Measurements from ENCODE around the gene CD163L1. TPM values are rescaled to one million over a fixed set of nuclear protein-coding genes. Genes with fewer than 3 reads are reported as not detected.
"Not testable (repeated sequence)": the region's sequence is repeated elsewhere in the genome, so short reads cannot be mapped to it uniquely, and the experiment has no call there.

The CD163L1 gene
- total RNA-seq, 1 experiment from 2014 or later: 34.4 TPM

DNA sequence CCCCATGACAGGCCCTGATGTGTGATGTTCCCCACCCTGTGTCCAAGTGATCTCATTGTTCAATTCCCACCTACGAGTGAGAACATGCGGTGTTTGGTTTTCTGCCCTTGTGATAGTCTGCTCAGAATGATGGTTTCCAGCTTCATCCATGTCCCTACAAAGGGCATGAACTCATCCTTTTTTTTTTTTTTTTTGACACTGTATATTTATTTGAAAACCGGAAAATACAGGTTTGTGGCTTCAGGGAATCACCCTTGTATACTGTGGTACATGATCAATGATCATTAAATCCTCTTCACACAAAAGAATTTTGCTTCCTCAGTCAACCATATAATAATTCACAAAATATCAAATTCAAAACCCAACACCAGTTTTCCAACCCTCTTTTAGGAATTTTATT is 6.5 kb downstream of the CD163L1 start:
- H3K9me3 ChIP-seq (ENCODE audit: low read length); H3K9ac ChIP-seq (ENCODE audit: low read length); H3K4me3 ChIP-seq (ENCODE audit: low read length); H3K27ac ChIP-seq (ENCODE audit: low read length); H3K4me2 ChIP-seq (ENCODE audit: low read depth, low read length, poor library complexity, severe bottlenecking); H3K9me2 ChIP-seq (replicated peaks; ENCODE audit: insufficient read depth, low read length); H3K36me3 ChIP-seq (ENCODE audit: insufficient read depth, low read length); H2AFZ ChIP-seq (ENCODE audit: low read length); H3K27me3 ChIP-seq (ENCODE audit: low read length); H4K20me1 ChIP-seq (ENCODE audit: insufficient read depth, low read depth, low read length); H3K4me1 ChIP-seq (ENCODE audit: low read length); H3K79me2 ChIP-seq (ENCODE audit: low read length); DNase-seq: not testable (repeated sequence)

DNA sequence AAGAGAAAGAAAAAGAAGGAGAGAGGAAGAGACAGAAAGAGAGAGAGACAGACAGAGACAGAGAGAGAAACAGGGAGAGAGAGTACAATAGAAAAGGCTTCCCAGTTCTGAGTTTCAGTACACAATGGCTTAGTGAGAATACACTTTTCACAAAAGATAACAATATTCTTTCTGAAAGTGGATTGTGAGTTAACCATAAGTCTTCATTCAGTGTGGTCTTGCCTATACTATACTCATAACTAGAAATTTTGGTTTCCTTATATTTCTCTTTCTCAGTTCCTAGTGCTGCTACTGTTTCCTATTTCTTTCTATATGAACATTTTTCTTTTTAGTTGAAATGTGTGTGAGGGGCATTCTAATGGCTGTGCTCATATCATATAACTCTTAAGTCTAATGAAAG is 9.3 kb downstream of the CD163L1 start:
- Histone ChIP-seq H3K4me3 (ENCODE audit: low read length) (no peak overlapping the region), H3K9me3 (ENCODE audit: low read length) (no peaks in the 10 kb centered on the region), H3K27me3 (ENCODE audit: low read length) (no peaks in the 10 kb centered on the region), H3K27ac (ENCODE audit: low read length) (no peak overlapping the region), H3K36me3 (ENCODE audit: insufficient read depth, low read length) (no peaks in the 10 kb centered on the region), H4K20me1 (ENCODE audit: insufficient read depth, low read depth, low read length) (no peaks in the 10 kb centered on the region), H3K4me1 (ENCODE audit: low read length) (no peaks in the 10 kb centered on the region), H3K79me2 (ENCODE audit: low read length) (no peaks in the 10 kb centered on the region), H3K9ac (ENCODE audit: low read length) (no peak overlapping the region), H2AFZ (ENCODE audit: low read length) (no peak overlapping the region), H3K4me2 (ENCODE audit: low read depth, low read length, poor library complexity, severe bottlenecking) (no peak overlapping the region), H3K9me2 (replicated peaks; ENCODE audit: insufficient read depth, low read length) (no peaks in the 10 kb centered on the region)
- no peak for DNase-seq

DNA sequence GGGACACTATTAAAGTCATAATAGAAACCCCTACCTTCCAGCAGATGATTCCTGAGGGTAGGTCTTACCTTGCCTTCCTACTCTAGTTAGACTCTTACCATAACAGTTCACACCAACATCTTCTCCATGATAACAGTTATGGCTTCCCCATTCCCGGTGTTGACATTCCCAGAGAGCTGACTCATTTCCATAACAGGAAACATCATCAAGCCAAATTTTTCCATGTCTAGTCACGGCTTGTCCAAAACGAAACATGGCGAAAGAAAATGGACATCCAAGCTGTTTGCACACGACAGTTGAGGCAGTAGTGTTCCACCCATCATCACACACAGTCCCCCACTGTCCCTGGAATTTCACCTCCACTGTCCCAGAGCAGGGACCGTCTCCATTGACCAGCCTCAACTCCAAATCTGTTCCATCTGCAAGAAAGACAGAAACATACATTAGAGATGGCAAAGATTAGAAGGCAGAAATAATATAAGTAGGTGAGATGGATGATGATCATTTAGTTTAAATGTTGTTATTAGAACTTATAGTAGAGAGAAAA is 10.6 kb downstream of the CD163L1 start:
- H3K27ac ChIP-seq (ENCODE audit: low read length): no peak overlapping the region
- H4K20me1 ChIP-seq (ENCODE audit: insufficient read depth, low read depth, low read length): no peaks in the 10 kb centered on the region
- H3K4me2 ChIP-seq (ENCODE audit: low read depth, low read length, poor library complexity, severe bottlenecking): no peak overlapping the region
- H3K36me3 ChIP-seq (ENCODE audit: insufficient read depth, low read length): no peaks in the 10 kb centered on the region
- H3K9me2 ChIP-seq (replicated peaks; ENCODE audit: insufficient read depth, low read length): no peaks in the 10 kb centered on the region
- DNase-seq: no peak
- no peaks in the 10 kb centered on the region for H3K4me1 ChIP-seq (ENCODE audit: low read length)
- H3K79me2 ChIP-seq (ENCODE audit: low read length): no peaks in the 10 kb centered on the region
- H3K27me3 ChIP-seq (ENCODE audit: low read length): no peaks in the 10 kb centered on the region
- no peak overlapping the region for H3K4me3 ChIP-seq (ENCODE audit: low read length)
- H3K9ac ChIP-seq (ENCODE audit: low read length): no peak overlapping the region
- no peaks in the 10 kb centered on the region for H3K9me3 ChIP-seq (ENCODE audit: low read length)
- H2AFZ ChIP-seq (ENCODE audit: low read length): no peak overlapping the region

DNA sequence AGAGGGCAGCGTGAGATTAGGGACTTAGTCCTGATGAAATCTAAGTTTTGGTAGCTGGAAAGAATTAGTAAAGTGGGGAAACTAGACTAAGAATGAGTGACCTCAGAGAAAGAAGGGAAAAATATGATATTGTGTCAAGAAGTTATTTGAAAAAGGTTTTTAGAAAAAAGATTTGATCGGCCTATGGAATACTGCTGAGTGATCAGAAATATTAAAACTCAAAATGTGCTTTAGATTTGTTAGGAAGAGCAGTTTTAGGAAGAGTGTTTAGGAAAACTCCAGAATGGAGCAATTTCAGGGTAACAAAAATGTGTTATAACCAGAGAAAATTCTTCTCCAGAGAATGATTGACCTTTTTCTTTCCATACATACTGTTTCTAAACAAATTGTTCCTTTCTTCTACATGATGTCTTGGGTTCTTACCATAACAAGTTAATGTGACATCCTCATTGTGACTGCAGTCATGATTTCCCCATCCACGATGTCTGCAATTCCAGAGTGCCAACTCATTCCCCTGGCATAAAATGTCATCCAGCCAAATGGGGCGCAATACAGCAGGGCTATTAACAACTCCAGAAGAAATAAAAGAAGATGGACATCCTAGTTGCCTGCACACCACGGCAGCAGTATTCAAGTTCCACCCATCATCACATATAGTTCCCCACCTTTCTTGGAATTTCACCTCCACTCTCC is 11.8 kb downstream of the CD163L1 start:
- DNase-seq: no peak
- H3K9me3 ChIP-seq (ENCODE audit: low read length): no peaks in the 10 kb centered on the region

GRCh38 chr12:7411343-7411742 is 32.6 kb downstream of the CD163L1 start:
- Histone ChIP-seq H3K4me3 (ENCODE audit: low read length) (no peak overlapping the region), H3K4me1 (ENCODE audit: low read length) (peaks cover 5% of the 10 kb centered on the region; the same call in 1 of the 2 replicates)

More for the DNA sequence above, 11.8 kb downstream of the CD163L1 start:
- Histone ChIP-seq H3K4me2 (ENCODE audit: low read depth, low read length, poor library complexity, severe bottlenecking) (no peak overlapping the region), H3K4me1 (ENCODE audit: low read length) (no peaks in the 10 kb centered on the region), H3K27me3 (ENCODE audit: low read length) (no peaks in the 10 kb centered on the region), H4K20me1 (ENCODE audit: insufficient read depth, low read depth, low read length) (no peaks in the 10 kb centered on the region), H3K36me3 (ENCODE audit: insufficient read depth, low read length) (no peaks in the 10 kb centered on the region), H3K9me2 (replicated peaks; ENCODE audit: insufficient read depth, low read length) (no peaks in the 10 kb centered on the region), H3K79me2 (ENCODE audit: low read length) (no peaks in the 10 kb centered on the region), H3K4me3 (ENCODE audit: low read length) (no peak overlapping the region), H2AFZ (ENCODE audit: low read length) (no peak overlapping the region), H3K9ac (ENCODE audit: low read length) (no peak overlapping the region), H3K27ac (ENCODE audit: low read length) (no peak overlapping the region)

GRCh38 chr12:7404275-7404674 is 39.7 kb downstream of the CD163L1 start:
- no peak overlapping the region for H3K9ac ChIP-seq (ENCODE audit: low read length)
- H4K20me1 ChIP-seq (ENCODE audit: insufficient read depth, low read depth, low read length): no peaks in the 10 kb centered on the region; the same call in 1 of the 2 replicates
- H3K27ac ChIP-seq (ENCODE audit: low read length): no peak overlapping the region
- no peaks in the 10 kb centered on the region for H3K36me3 ChIP-seq (ENCODE audit: insufficient read depth, low read length)
- DNase-seq: no peak
- no peaks in the 10 kb centered on the region for H3K4me1 ChIP-seq (ENCODE audit: low read length)
- no peak overlapping the region for H3K4me2 ChIP-seq (ENCODE audit: low read depth, low read length, poor library complexity, severe bottlenecking)
- H2AFZ ChIP-seq (ENCODE audit: low read length): no peak overlapping the region
- no peaks in the 10 kb centered on the region for H3K9me2 ChIP-seq (replicated peaks; ENCODE audit: insufficient read depth, low read length)
- no peaks in the 10 kb centered on the region for H3K27me3 ChIP-seq (ENCODE audit: low read length)
- H3K9me3 ChIP-seq (ENCODE audit: low read length): no peaks in the 10 kb centered on the region
- no peak overlapping the region for H3K4me3 ChIP-seq (ENCODE audit: low read length)
- no peaks in the 10 kb centered on the region for H3K79me2 ChIP-seq (ENCODE audit: low read length)

More at GRCh38 chr12:7411343-7411742, 32.6 kb downstream of the CD163L1 start:
- no peak overlapping the region for H3K27ac ChIP-seq (ENCODE audit: low read length)
- no peaks in the 10 kb centered on the region for H3K27me3 ChIP-seq (ENCODE audit: low read length)
- no peak overlapping the region for H3K4me2 ChIP-seq (ENCODE audit: low read depth, low read length, poor library complexity, severe bottlenecking)
- H3K9ac ChIP-seq (ENCODE audit: low read length): no peak overlapping the region
- no peak overlapping the region for H2AFZ ChIP-seq (ENCODE audit: low read length)
- H3K36me3 ChIP-seq (ENCODE audit: insufficient read depth, low read length): no peaks in the 10 kb centered on the region
- no peaks in the 10 kb centered on the region for H3K9me2 ChIP-seq (replicated peaks; ENCODE audit: insufficient read depth, low read length)
- no peaks in the 10 kb centered on the region for H3K9me3 ChIP-seq (ENCODE audit: low read length)
- DNase-seq: peak; percentile 68
- no peaks in the 10 kb centered on the region for H4K20me1 ChIP-seq (ENCODE audit: insufficient read depth, low read depth, low read length)
- H3K79me2 ChIP-seq (ENCODE audit: low read length): no peaks in the 10 kb centered on the region

- no peaks in the 10 kb centered on the region for H3K36me3 ChIP-seq (ENCODE audit: insufficient read depth, low read length)
These were observed 40.5 kb downstream of the CD163L1 start for GRCh38 chr12:7403466-7403865.

GRCh38 chr12:7399089-7399488 is 44.9 kb downstream of the CD163L1 start:
- Histone ChIP-seq H2AFZ (ENCODE audit: low read length) (no peak overlapping the region), H3K27me3 (ENCODE audit: low read length) (no peaks in the 10 kb centered on the region)
- DNase-seq: no peak

More at GRCh38 chr12:7403466-7403865, 40.5 kb downstream of the CD163L1 start:
- Histone ChIP-seq H3K9me2 (replicated peaks; ENCODE audit: insufficient read depth, low read length) (no peaks in the 10 kb centered on the region), H3K4me1 (ENCODE audit: low read length) (no peaks in the 10 kb centered on the region), H3K27ac (ENCODE audit: low read length) (no peak overlapping the region), H4K20me1 (ENCODE audit: insufficient read depth, low read depth, low read length) (no peaks in the 10 kb centered on the region; the same call in 1 of the 2 replicates), H3K9ac (ENCODE audit: low read length) (no peak overlapping the region), H2AFZ (ENCODE audit: low read length) (no peak overlapping the region), H3K79me2 (ENCODE audit: low read length) (no peaks in the 10 kb centered on the region), H3K4me3 (ENCODE audit: low read length) (no peak overlapping the region), H3K4me2 (ENCODE audit: low read depth, low read length, poor library complexity, severe bottlenecking) (no peak overlapping the region), H3K27me3 (ENCODE audit: low read length) (no peaks in the 10 kb centered on the region), H3K9me3 (ENCODE audit: low read length) (no peaks in the 10 kb centered on the region)
- DNase-seq: no peak

More at GRCh38 chr12:7399089-7399488, 44.9 kb downstream of the CD163L1 start:
- Histone ChIP-seq H3K9me3 (ENCODE audit: low read length) (no peaks in the 10 kb centered on the region), H3K4me3 (ENCODE audit: low read length) (no peak overlapping the region), H3K4me2 (ENCODE audit: low read depth, low read length, poor library complexity, severe bottlenecking) (no peak overlapping the region), H3K9ac (ENCODE audit: low read length) (no peak overlapping the region), H3K79me2 (ENCODE audit: low read length) (no peaks in the 10 kb centered on the region), H4K20me1 (ENCODE audit: insufficient read depth, low read depth, low read length) (no peaks in the 10 kb centered on the region), H3K36me3 (ENCODE audit: insufficient read depth, low read length) (no peaks in the 10 kb centered on the region), H3K9me2 (replicated peaks; ENCODE audit: insufficient read depth, low read length) (no peaks in the 10 kb centered on the region), H3K4me1 (ENCODE audit: low read length) (no peaks in the 10 kb centered on the region), H3K27ac (ENCODE audit: low read length) (no peak overlapping the region)
